GM23338 (cell line): ENCODE results near the gene GUCY1A2. TPM values are rescaled to one million over a fixed set of nuclear protein-coding genes. Genes with fewer than 3 reads are reported as not detected.

ENCODE experiments used
- ATAC-seq: fragments of 200-7000 bp; cut with Tn5 transposase; 3 replicates; pipeline ENCODE4 v1.9.1; 2020
- DNase-seq: peaks from one replicate; pipeline ENCODE4 v3.0.0-alpha.2; 2015; ENCODE audit warnings: low spot score
- H2AFZ ChIP-seq: fragments of 200-600 bp; sonication (generic); 2 replicates; pipeline ENCODE4 v1.8.0; 2016; ENCODE audit warnings: antibody characterized with exemption, mild to moderate bottlenecking, moderate library complexity
- H3F3A ChIP-seq: fragments of 200-600 bp; sonication (generic); replicated peaks from 2 replicates; pipeline ENCODE4 v1.8.0; 2017; ENCODE audit warnings: antibody characterized with exemption, mixed run types, low read depth
- H3K27ac ChIP-seq: fragments of 200-600 bp; sonication (generic); 2 replicates; pipeline ENCODE4 v1.6.1; 2016; ENCODE audit warnings: low read depth
- H3K27me3 ChIP-seq: fragments of 200-600 bp; sonication (generic); 2 replicates; pipeline ENCODE4 v1.8.0; 2016; ENCODE audit warnings: mild to moderate bottlenecking, mixed run types, moderate library complexity; ENCODE audit not compliant: insufficient read depth
- H3K36me3 ChIP-seq: fragments of 200-600 bp; sonication (generic); 2 replicates; pipeline ENCODE4 v1.8.0; 2016; ENCODE audit warnings: mild to moderate bottlenecking; ENCODE audit not compliant: insufficient read depth
- H3K4me1 ChIP-seq: fragments of 200-600 bp; sonication (generic); 2 replicates; pipeline ENCODE4 v1.8.0; 2016; ENCODE audit warnings: mild to moderate bottlenecking, moderate library complexity; ENCODE audit not compliant: insufficient read depth
- H3K4me2 ChIP-seq: fragments of 200-600 bp; sonication (generic); 2 replicates; pipeline ENCODE4 v1.7.1; 2017; ENCODE audit warnings: mixed run types
- H3K4me3 ChIP-seq: fragments of 200-600 bp; sonication (generic); 2 replicates; pipeline ENCODE4 v1.6.1; 2016; ENCODE audit warnings: mixed run types
- H3K79me2 ChIP-seq: fragments of 200-600 bp; sonication (generic); replicated peaks from 2 replicates; pipeline ENCODE4 v1.8.0; 2017; ENCODE audit warnings: mild to moderate bottlenecking; ENCODE audit not compliant: insufficient read depth
- H3K9me2 ChIP-seq: fragments of 200-600 bp; sonication (generic); 2 replicates; pipeline ENCODE4 v1.8.0; 2017; ENCODE audit not compliant: insufficient read depth
- H4K20me1 ChIP-seq: fragments of 200-600 bp; sonication (generic); replicated peaks from 2 replicates; pipeline ENCODE4 v1.8.0; 2017; ENCODE audit warnings: mild to moderate bottlenecking; ENCODE audit not compliant: insufficient read depth
- H3K27ac Mint-ChIP-seq: 2 replicates; pipeline ENCODE4 v1.8.0; 2020; ENCODE audit warnings: inconsistent platforms, mild to moderate bottlenecking, moderate library complexity, mixed read lengths
- H3K27me3 Mint-ChIP-seq: 3 replicates; pipeline ENCODE4 v1.8.0; 2022; ENCODE audit warnings: low read depth, mild to moderate bottlenecking, moderate library complexity, mixed read lengths, inconsistent platforms; ENCODE audit not compliant: insufficient read depth, poor library complexity
- H3K36me3 Mint-ChIP-seq: 3 replicates; pipeline ENCODE4 v1.8.0; 2021; ENCODE audit warnings: low read depth, mild to moderate bottlenecking, inconsistent platforms, moderate library complexity, mixed read lengths
- H3K4me1 Mint-ChIP-seq: 3 replicates; pipeline ENCODE4 v1.8.0; 2020; ENCODE audit warnings: mild to moderate bottlenecking, inconsistent platforms, mixed read lengths
- H3K4me3 Mint-ChIP-seq: 3 replicates; pipeline ENCODE4 v1.8.0; 2021; ENCODE audit warnings: moderate library complexity, mild to moderate bottlenecking, inconsistent platforms, mixed read lengths
- H3K9me3 Mint-ChIP-seq: 3 replicates; pipeline ENCODE4 v1.8.0; 2020; ENCODE audit warnings: moderate library complexity, mild to moderate bottlenecking, inconsistent platforms, mixed read lengths
- CREB1 ChIP-seq: fragments of 250-450 bp; sonication (Bioruptor Pico); IDR thresholded peaks from 2 replicates; pipeline ENCODE4 v1.5.0; 2020; ENCODE audit warnings: low read depth, mild to moderate bottlenecking, moderate library complexity
- EZH2 ChIP-seq: fragments of 200-600 bp; sonication (generic); IDR thresholded peaks from one replicate; pipeline ENCODE4 v1.8.0; 2017; ENCODE audit warnings: antibody characterized with exemption, mild to moderate bottlenecking, low read depth; ENCODE audit not compliant: unreplicated experiment
- EZH2phosphoT487 ChIP-seq: fragments of 200-600 bp; sonication (generic); IDR thresholded peaks from one replicate; pipeline ENCODE4 v1.8.1; 2018; ENCODE audit warnings: antibody characterized with exemption; ENCODE audit not compliant: unreplicated experiment
- JUNB ChIP-seq: IDR thresholded peaks from one replicate; pipeline ENCODE4 v1.6.1; 2016; ENCODE audit warnings: antibody characterized with exemption; ENCODE audit not compliant: unreplicated experiment
- NANOG ChIP-seq: IDR thresholded peaks from 2 replicates; pipeline ENCODE4 v1.6.1; 2016; ENCODE audit warnings: antibody characterized with exemption, borderline replicate concordance
- POLR2AphosphoS5 ChIP-seq: IDR thresholded peaks from 2 replicates; pipeline ENCODE4 v1.6.1; 2016; ENCODE audit warnings: antibody characterized with exemption, low read depth
- STAT1 ChIP-seq: IDR thresholded peaks from one replicate; pipeline ENCODE4 v1.6.1; 2016; ENCODE audit warnings: antibody characterized with exemption; ENCODE audit not compliant: unreplicated experiment
- ZNF114 ChIP-seq: fragments of 250-450 bp; sonication (Bioruptor Pico); IDR thresholded peaks from 2 replicates; pipeline ENCODE4 v1.5.0; 2020; ENCODE audit warnings: mild to moderate bottlenecking, moderate library complexity
- ZNF331 ChIP-seq: fragments of 250-450 bp; sonication (Bioruptor Pico); IDR thresholded peaks from 2 replicates; pipeline ENCODE4 v1.5.0; 2020; ENCODE audit warnings: low read depth, mild to moderate bottlenecking, moderate library complexity
- polyA plus RNA-seq: library from polyadenylated mRNA; unstranded; fragments of >200 nt; fragmentation: Nextera tagmentation; extraction: Ambion mirVana; gene quantifications from 2 replicates; pipeline ENCODE4 v1.2.1, GENCODE V29; 2016
- total RNA-seq: library from RNA; depleted of rRNA; stranded (reverse); fragments of >200 nt; shearing (Covaris generic); gene quantifications from 2 replicates; pipeline ENCODE4 v1.2.3, GENCODE V29; 2014
- TF ChIP-seq, protein P1 (sequence below): IDR thresholded peaks from 2 replicates; pipeline ENCODE4 v1.6.1; 2016; ENCODE audit warnings: antibody characterized with exemption
- TF ChIP-seq, protein P2 (sequence below), 2 experiments: fragments of 200-600 bp in 1 of 2; sonication (generic) in 1 of 2; conservative IDR thresholded peaks; 2 replicates each; pipeline versions ENCODE4 v1.5.1 to v1.6.1; 2016 to 2017; ENCODE audit warnings: antibody characterized with exemption in 2 of 2, low read depth in 2 of 2, mild to moderate bottlenecking in 2 of 2, moderate library complexity in 1 of 2
- TF ChIP-seq, protein P3 (sequence below): fragments of 250-450 bp; sonication (Bioruptor Pico); IDR thresholded peaks from 2 replicates; pipeline ENCODE4 v1.5.0; 2020; ENCODE audit warnings: mild to moderate bottlenecking, moderate library complexity

Gene GUCY1A2
- total and polyA plus RNA-seq, 2 experiments from 2014 or later: 0.36 to 1.4 TPM

DNA sequence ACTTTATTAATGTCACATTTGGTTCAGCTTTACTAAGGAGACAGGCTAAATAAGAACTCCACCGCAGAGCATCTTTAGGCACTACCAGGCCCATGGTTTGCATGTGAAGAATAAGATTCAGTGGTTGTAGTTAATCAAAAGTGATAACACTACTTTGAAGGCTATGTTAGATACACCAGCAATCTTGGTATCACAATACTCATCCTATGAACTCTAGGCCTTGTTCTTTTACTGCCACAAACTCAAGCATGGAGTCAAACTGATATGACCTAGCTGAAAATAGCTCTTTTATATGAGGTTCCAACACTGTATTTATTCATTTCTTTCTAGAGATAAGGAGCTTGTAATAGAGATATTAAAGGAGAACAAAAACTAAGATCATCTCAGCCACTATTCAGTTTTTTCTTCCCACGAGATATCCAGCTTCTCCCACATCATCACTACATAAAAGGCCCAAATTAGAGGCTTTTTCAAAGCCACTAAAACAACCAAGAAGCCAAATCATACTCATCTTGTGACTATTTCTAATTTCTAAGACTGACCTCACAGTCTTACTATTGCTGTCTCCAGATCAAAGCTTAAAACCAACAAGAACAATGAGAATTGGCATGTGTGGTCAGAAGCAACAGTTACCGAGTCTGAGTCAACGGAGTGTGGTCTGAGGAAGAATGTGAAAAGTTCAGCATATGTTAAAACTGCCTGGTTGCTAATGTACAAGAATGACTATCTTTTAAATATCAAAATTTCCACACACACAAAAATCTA lies 25.1 kb upstream of the GUCY1A2 start:
- Histone ChIP-seq H3K36me3 (no peaks in the 10 kb centered on the region), H3K9me2 (0 out of 2 replicates have a peak, but pooled peaks cover under 1% of the 10 kb centered on the region), H2AFZ (no peak overlapping the region; the same call in 1 of the 2 replicates), H4K20me1 (no peaks in the 10 kb centered on the region), H3F3A (no peaks in the 10 kb centered on the region), H3K79me2 (no peaks in the 10 kb centered on the region), H3K4me2 (no peak overlapping the region), H3K4me1 (no peaks in the 10 kb centered on the region), H3K27me3 (no peaks in the 10 kb centered on the region), H3K4me3 (no peak overlapping the region), H3K27ac (no peak overlapping the region)
- peaks cover 8% of the 10 kb centered on the region; the same call in 2 of the 3 replicates for H3K36me3 Mint-ChIP-seq
- no peaks in the 10 kb centered on the region for H3K27me3 Mint-ChIP-seq
- DNase-seq (no peak), ATAC-seq (no peak)
- no peak overlapping the region for H3K4me3 Mint-ChIP-seq
- peaks cover 13% of the 10 kb centered on the region for H3K9me3 Mint-ChIP-seq
- no peaks in the 10 kb centered on the region for H3K4me1 Mint-ChIP-seq
- H3K27ac Mint-ChIP-seq: no peak overlapping the region
- TF ChIP-seq STAT1 (no peak), CREB1 (CRISPR knock-in tag) (no peak)
- TF ChIP-seq, protein P1, sequence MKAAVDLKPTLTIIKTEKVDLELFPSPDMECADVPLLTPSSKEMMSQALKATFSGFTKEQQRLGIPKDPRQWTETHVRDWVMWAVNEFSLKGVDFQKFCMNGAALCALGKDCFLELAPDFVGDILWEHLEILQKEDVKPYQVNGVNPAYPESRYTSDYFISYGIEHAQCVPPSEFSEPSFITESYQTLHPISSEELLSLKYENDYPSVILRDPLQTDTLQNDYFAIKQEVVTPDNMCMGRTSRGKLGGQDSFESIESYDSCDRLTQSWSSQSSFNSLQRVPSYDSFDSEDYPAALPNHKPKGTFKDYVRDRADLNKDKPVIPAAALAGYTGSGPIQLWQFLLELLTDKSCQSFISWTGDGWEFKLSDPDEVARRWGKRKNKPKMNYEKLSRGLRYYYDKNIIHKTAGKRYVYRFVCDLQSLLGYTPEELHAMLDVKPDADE: no peak

DNA sequence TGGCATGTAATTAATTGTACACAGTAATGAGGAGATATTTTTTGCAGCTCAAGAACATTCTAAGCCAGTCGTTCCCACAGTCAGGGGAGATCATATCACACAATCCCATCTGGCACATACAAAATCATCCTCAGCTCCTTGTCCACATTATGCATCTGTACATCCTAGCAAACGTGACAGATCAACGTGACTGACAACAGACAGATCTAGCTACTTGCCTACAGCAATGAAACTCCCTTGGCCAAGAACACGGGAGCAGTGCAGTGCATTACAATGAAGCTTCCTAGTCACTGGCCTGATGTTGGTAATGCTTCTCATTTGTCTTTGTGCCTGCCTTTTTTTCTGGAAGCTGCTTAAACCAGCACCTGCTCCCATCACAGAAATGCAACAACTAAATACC lies 24.5 kb upstream of the GUCY1A2 start:
- no peak overlapping the region for H3K4me2 ChIP-seq
- H3K4me3 Mint-ChIP-seq: no peak overlapping the region
- TF ChIP-seq NANOG (no peak), JUNB (no peak), EZH2phosphoT487 (no peak), ZNF114 (CRISPR knock-in tag) (no peak), POLR2AphosphoS5 (no peak), EZH2 (no peak), STAT1 (no peak), CREB1 (CRISPR knock-in tag) (no peak), ZNF331 (no peak)
- TF ChIP-seq, protein P2, sequence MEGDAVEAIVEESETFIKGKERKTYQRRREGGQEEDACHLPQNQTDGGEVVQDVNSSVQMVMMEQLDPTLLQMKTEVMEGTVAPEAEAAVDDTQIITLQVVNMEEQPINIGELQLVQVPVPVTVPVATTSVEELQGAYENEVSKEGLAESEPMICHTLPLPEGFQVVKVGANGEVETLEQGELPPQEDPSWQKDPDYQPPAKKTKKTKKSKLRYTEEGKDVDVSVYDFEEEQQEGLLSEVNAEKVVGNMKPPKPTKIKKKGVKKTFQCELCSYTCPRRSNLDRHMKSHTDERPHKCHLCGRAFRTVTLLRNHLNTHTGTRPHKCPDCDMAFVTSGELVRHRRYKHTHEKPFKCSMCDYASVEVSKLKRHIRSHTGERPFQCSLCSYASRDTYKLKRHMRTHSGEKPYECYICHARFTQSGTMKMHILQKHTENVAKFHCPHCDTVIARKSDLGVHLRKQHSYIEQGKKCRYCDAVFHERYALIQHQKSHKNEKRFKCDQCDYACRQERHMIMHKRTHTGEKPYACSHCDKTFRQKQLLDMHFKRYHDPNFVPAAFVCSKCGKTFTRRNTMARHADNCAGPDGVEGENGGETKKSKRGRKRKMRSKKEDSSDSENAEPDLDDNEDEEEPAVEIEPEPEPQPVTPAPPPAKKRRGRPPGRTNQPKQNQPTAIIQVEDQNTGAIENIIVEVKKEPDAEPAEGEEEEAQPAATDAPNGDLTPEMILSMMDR (conservative IDR thresholded peaks at IDR 0.05; ENCODE audit: low read depth in 2 of 2): no peak
- TF ChIP-seq, protein P3, sequence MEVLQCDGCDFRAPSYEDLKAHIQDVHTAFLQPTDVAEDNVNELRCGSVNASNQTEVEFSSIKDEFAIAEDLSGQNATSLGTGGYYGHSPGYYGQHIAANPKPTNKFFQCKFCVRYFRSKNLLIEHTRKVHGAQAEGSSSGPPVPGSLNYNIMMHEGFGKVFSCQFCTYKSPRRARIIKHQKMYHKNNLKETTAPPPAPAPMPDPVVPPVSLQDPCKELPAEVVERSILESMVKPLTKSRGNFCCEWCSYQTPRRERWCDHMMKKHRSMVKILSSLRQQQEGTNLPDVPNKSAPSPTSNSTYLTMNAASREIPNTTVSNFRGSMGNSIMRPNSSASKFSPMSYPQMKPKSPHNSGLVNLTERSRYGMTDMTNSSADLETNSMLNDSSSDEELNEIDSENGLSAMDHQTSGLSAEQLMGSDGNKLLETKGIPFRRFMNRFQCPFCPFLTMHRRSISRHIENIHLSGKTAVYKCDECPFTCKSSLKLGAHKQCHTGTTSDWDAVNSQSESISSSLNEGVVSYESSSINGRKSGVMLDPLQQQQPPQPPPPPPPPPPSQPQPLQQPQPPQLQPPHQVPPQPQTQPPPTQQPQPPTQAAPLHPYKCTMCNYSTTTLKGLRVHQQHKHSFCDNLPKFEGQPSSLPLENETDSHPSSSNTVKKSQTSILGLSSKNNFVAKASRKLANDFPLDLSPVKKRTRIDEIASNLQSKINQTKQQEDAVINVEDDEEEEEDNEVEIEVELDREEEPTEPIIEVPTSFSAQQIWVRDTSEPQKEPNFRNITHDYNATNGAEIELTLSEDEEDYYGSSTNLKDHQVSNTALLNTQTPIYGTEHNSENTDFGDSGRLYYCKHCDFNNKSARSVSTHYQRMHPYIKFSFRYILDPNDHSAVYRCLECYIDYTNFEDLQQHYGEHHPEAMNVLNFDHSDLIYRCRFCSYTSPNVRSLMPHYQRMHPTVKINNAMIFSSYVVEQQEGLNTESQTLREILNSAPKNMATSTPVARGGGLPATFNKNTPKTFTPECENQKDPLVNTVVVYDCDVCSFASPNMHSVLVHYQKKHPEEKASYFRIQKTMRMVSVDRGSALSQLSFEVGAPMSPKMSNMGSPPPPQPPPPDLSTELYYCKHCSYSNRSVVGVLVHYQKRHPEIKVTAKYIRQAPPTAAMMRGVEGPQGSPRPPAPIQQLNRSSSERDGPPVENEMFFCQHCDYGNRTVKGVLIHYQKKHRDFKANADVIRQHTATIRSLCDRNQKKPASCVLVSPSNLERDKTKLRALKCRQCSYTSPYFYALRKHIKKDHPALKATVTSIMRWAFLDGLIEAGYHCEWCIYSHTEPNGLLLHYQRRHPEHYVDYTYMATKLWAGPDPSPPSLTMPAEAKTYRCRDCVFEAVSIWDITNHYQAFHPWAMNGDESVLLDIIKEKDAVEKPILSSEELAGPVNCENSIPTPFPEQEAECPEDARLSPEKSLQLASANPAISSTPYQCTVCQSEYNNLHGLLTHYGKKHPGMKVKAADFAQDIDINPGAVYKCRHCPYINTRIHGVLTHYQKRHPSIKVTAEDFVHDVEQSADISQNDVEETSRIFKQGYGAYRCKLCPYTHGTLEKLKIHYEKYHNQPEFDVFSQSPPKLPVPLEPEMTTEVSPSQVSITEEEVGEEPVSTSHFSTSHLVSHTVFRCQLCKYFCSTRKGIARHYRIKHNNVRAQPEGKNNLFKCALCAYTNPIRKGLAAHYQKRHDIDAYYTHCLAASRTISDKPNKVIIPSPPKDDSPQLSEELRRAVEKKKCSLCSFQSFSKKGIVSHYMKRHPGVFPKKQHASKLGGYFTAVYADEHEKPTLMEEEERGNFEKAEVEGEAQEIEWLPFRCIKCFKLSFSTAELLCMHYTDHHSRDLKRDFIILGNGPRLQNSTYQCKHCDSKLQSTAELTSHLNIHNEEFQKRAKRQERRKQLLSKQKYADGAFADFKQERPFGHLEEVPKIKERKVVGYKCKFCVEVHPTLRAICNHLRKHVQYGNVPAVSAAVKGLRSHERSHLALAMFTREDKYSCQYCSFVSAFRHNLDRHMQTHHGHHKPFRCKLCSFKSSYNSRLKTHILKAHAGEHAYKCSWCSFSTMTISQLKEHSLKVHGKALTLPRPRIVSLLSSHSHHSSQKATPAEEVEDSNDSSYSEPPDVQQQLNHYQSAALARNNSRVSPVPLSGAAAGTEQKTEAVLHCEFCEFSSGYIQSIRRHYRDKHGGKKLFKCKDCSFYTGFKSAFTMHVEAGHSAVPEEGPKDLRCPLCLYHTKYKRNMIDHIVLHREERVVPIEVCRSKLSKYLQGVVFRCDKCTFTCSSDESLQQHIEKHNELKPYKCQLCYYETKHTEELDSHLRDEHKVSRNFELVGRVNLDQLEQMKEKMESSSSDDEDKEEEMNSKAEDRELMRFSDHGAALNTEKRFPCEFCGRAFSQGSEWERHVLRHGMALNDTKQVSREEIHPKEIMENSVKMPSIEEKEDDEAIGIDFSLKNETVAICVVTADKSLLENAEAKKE (CRISPR knock-in tag): no peak

More for the DNA sequence above, 24.5 kb upstream of the GUCY1A2 start:
- ATAC-seq (no peak), DNase-seq (no peak)
- H3K9me2 ChIP-seq: no peaks in the 10 kb centered on the region
- H3K36me3 Mint-ChIP-seq: peaks cover 5% of the 10 kb centered on the region; the same call in 1 of the 3 replicates
- no peaks in the 10 kb centered on the region for H3K27me3 Mint-ChIP-seq
- no peaks in the 10 kb centered on the region for H3K4me1 Mint-ChIP-seq
- H3K4me1 ChIP-seq: no peaks in the 10 kb centered on the region
- no peak overlapping the region for H3K27ac ChIP-seq
- no peaks in the 10 kb centered on the region for H3F3A ChIP-seq
- H3K27me3 ChIP-seq: no peaks in the 10 kb centered on the region
- peaks cover 10% of the 10 kb centered on the region for H3K9me3 Mint-ChIP-seq
- H4K20me1 ChIP-seq: no peaks in the 10 kb centered on the region
- no peak overlapping the region for H3K27ac Mint-ChIP-seq
- no peak overlapping the region for H2AFZ ChIP-seq
- H3K36me3 ChIP-seq: no peaks in the 10 kb centered on the region
- H3K79me2 ChIP-seq: no peaks in the 10 kb centered on the region
- H3K4me3 ChIP-seq: no peak overlapping the region
